ENCODE data around the gene CACNA2D1.

GRCh38 chr7:82289889-82290288, 153.7 kb downstream of the CACNA2D1 start:
- TF ChIP-seq POLR2A (IDR thresholded peaks at IDR 0.05; ENCODE audit: extremely low read depth, insufficient read length), result no peak
- TF ChIP-seq, protein P1, sequence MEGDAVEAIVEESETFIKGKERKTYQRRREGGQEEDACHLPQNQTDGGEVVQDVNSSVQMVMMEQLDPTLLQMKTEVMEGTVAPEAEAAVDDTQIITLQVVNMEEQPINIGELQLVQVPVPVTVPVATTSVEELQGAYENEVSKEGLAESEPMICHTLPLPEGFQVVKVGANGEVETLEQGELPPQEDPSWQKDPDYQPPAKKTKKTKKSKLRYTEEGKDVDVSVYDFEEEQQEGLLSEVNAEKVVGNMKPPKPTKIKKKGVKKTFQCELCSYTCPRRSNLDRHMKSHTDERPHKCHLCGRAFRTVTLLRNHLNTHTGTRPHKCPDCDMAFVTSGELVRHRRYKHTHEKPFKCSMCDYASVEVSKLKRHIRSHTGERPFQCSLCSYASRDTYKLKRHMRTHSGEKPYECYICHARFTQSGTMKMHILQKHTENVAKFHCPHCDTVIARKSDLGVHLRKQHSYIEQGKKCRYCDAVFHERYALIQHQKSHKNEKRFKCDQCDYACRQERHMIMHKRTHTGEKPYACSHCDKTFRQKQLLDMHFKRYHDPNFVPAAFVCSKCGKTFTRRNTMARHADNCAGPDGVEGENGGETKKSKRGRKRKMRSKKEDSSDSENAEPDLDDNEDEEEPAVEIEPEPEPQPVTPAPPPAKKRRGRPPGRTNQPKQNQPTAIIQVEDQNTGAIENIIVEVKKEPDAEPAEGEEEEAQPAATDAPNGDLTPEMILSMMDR (IDR thresholded peaks at IDR 0.05; ENCODE audit: low read depth, low read length), result no peak
